HG03045 (cell line): Measurements from ENCODE around the gene KLF13.
A peak's percentile ranks its signal among the peaks of the same experiment; 100 is the strongest.

Source experiments
- ATAC-seq: cut with Tn5 transposase; IDR thresholded peaks from one replicate; pipeline ENCODE4 v1.9.1; 2021; ENCODE audit warnings: mild to moderate bottlenecking, moderate library complexity; ENCODE audit not compliant: unreplicated experiment

KLF13 gene

GRCh38 chr15:31298707-31299172 lies 27.9 kb upstream of the KLF13 start:
- no peak for ATAC-seq

GRCh38 chr15:31300208-31300661 lies 26.4 kb upstream of the KLF13 start:
- ATAC-seq, result no peak

DNA sequence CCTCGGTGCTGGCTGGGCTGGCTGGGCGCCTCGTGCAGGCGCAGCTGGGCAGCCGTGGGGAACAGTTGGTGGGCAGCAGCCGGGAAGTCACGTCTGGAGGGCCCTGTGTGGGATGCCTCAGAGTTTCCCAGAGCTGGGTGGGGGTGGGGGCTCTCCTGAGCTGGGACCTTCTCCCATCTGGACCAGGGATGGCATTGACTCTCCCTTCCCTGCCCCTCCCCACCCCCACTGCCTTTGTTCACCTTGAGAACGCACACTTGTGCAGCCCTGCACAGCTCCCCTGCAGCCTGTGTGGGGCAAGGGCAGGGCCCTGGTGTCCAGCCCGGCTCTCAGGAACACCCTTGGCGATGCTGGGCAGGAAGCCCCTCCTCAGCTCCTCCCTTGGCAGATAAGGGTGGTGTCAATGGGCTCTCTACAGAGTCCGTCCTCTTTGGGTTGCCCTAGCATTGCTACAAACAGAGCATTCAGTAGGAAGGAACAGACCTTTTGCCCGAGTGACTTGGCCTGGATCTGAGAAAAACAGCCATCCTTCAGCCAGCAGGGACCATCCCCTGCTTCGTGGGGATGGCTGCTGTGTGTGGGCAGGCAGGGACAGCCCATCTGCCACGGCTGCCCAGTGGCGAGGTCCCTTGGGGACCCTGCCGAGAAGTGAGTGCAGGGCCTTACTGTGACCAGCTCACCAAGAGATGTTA lies 25.5 kb upstream of the KLF13 start:
- no peak for ATAC-seq

DNA sequence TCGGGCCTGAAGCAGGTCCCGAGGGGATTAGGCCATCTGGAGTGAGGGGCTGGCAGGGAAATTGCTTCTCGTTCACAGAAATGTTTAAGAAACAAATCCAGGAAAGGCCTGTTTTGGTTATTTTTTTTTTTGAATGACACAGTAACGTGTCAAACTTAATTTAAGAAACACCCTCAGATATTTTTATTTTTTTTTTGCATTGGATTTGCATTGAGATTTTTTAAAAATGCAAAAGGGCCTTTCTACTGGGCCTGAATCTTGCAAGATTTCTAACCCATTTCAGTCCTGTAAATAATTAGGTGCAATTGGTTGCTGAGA lies 25.0 kb upstream of the KLF13 start:
- ATAC-seq, result no peak

DNA sequence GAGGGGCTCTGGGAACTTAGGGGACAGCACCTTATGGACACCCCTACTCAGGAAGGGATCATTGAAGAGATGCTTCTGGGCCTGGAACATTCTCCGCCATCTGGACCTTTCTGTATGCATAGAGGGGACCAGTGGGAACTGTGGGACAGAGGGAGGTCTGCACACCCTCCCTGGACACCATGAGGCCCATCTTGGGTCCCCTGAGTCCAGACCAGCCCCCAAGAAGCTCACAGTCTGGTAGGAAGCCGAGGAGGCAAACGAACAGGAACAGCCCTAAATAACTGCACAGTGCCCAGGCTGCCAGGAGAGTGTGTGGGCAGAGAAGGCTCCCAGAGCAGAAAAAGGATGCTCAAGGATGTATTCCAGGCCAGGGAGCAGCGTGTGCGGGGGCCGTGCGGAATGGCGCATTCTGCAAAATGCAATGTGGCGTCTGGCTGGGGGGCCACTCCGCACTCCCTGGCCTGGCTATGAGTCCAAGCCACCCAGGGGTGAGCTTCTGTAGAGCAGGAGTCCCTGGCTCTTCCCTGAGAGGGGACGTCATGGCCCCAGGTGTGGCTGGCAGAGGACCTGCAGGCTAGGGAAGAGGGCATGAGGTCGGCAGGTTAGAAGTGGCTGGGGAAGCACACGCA lies 24.5 kb upstream of the KLF13 start:
- ATAC-seq, result no peak

- no peak for ATAC-seq
These were observed 23.6 kb upstream of the KLF13 start for GRCh38 chr15:31302778-31303725.

DNA sequence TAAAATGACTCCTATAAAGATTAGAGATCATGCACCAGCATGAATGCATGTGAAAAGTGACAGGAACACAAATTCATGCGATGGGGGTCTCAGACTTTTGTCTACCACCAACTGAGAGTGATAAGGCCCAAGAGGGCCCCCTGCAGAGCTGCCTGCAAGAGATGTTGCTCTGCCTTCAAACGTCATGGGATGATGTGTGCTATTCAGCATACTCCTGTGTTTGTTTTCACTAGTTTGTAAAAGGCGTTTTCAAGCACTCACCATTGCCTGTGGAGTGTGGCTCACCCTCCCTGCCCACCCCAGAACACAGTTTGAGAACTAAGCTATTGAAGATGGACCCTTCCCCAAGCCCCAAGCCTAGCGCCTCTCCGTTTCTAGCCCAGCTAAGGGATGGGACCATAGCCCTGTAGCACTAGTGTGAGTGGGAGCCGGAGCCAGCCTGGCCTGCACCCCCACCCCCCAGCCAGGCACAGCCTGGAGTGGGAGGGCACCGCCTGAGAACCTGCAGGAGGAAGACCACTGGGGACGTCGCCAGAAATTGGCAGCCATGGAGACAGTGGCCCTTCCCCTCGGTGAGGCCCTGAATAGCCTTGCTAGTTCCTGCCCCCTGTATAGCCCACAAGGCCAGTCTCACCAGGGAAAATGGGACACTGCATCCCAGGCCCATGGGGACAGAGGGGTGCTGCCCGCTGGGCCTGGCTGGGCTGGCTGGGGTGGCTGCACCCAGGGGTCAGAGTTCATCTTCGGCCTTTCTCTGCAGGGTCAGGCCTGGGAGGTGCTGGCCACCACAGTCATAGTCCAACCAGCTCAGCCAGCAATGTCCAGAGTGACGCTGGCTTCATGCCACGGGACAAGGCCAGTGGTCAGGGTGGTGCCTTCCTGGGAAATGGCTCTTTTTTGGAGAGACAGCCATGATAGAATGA lies 22.6 kb upstream of the KLF13 start:
- no peak for ATAC-seq

- no peak for ATAC-seq
These were observed 21.8 kb upstream of the KLF13 start for GRCh38 chr15:31304751-31305365.

GRCh38 chr15:31305375-31305774 lies 21.3 kb upstream of the KLF13 start:
- no peak for ATAC-seq

DNA sequence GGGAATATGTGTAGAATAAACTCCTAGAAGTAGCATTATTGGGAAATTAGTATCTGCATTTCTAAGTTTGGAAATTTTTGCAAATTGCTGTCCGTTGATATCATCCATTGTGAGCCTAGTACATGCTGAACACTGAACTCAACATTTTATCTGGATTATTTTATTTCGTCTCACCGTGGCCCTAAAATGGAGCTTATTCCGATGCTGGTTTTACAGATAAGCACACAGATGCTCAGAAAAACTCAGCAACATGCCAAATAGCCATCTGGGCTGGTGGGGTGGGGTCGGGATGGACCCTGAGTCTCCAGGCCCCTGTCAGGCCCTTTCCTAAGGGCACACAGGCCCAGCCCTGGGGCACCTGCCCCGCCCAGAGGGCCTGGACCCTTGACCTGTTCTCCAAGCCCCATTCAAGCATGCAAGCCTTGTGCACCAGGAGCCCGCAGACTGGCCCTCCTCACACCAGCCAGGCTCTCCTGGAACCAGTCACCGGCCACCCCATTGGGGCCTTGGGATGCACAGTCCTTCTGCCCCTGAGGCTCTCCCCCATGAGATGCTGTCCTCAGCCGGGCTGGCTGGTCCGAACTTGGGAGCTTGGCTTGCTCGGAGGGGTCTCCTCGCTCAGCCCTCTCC lies 20.7 kb upstream of the KLF13 start:
- ATAC-seq, result no peak

DNA sequence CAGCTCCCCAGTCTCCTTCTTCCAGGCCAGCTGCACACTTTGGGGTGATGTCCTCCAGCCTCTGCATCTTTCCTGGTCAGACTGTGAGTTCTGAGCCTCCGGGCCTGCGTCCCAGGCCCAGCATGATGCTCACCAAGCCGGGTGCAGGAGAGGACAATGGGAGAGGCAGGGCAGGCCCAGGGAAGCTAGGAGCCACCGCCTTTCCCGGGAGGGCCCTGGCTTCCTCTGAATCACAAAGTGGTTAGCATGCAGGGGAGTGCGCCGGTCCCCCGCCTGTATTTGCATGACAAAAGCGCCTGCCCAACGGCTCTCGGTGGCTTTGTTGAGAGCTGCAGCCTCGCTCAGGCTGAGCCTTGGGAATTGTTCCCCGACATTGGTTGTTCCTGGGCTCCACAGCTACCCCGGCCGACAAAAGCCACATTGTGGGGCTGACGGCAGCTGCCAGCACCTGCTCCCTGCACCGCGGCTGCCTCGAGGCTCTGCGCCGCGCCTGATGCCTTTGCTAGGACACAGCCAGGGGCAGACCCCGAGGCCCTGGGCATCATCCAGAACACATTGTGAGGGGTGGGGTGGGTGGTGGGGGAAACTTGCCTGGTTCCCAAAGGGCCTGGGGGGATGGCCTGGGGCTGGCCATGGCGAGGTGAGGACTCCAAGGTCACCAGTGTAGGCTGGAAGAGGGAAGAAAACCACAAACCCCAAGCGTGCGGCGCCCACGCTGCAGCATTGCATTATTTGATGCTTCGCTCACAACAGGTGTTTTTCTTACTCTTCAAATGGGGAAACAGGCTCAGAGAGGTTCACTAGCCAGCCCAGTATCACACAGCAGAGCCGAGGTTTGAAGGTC lies 20.0 kb upstream of the KLF13 start:
- no peak for ATAC-seq

DNA sequence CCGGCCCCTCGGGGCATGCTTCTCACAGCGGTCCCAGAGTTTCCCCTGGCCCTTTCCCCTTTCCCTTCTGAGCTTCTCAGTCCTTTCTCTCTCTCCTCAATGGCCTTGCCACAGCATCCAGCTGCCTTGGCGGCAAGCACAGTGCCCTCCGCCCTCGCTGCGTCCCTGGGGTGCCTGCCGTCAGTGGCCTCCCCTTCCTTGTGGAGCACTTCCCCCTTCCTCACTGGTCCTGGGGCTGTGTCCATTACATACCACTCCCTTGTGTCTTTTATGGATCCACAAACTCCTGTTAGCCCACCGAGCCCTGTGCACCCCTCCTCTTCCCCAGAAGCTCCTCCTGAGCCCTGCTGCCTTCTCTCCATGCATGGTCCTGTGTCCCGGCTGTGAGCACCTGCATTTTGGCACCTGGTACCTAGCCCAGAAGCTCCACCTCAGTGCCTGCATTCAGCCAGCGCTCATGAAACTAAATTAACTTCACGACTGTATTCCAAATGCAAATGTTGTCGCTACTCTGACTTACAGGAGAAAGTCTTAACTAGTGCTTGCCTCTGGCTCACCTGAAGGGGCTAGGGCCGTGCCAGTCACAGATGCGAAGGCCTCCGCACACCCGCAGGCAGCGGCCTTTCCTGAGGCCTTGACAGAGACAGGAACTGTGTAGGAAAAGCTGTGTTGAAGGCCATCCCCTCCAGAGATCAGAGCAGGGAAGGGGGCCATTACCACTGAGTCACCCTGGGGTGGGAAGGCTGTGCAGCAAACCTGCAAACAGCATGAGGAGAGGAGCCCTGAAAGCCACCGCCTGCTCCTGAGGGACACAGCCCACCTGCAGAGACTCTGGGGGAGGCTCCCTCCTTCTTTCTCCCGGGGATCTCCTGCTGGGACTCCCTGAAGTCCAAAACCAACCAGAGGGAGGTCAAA lies 19.1 kb upstream of the KLF13 start:
- ATAC-seq, result peak; percentile 18

- ATAC-seq, result peak; percentile 47
These were observed 18.4 kb upstream of the KLF13 start for GRCh38 chr15:31308185-31308639.

DNA sequence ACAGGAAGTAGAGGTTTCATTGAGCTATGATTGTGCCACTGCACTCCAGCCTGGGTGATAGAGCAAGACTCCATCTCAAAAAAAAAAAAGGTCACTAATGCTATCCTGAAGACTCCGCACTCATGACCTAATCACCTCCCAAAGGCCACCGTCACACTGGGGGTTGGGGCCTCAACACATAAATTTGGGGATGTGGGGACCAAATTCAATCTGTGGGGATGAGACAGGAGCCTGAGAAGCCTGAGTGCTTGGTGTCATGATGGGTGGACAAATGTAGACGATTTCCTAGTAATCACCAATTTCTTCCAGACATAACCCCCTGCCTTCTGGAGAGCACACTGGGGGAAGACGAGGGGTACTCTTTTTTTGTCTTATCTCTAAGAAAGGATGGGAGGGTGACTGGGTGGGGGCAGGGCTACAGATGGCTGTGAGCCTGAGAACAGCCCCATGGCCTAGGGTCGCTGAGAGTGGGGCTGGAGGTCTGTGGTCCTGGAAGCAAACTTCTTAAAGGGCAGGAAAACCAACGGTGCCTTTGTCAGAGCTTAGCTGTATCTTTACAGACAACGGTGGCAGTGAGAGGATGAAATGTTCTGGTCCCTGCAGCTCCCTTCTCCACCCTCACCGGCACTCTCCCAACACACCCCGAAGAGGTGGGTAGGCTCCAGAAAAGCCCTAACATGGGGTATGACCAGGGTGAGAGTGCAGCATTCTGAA lies 16.6 kb upstream of the KLF13 start:
- no peak for ATAC-seq

DNA sequence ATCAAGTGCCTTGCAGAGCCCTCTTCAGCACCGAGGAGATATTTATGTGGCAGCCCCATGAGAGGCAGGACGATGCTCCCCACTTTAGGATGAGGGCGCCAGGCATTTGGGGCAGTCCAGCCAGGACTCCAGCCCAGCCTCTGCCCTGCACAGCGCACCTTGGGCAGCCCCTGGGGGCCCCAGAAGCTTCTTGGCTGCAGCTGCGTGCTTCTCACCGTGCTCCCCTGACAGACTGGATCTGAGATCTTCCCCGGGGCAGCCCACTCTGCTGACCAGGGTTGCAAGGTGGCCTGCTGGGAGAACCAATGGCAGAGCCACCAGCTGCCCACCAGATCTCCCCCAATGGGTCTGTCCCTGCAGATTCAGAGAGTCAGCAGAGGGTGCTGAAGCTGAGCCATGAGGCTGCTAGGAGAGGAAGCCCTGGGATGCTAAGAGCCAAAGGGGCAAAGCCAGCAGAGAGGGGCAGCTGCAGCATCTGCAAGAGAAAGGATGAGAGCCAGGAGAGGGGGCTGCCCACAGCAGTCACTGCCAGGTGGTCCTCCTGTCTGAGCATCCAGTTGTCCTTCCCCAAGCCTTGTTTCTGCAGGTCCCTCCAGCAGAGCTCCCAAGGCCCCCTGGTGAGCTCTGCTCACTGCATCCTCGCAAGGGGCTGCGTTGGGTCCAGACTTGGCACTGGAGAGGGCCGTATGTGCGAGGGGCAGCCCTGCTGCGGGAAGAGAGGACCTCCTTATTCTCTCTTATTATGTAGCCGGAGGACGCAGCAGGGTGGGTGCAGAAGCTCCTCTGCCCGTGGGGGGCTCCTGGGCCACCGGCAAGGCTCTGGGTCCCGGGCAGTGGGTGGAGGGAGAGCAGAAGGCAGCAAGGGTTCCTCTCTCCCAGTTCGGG lies 14.7 kb upstream of the KLF13 start:
- no peak for ATAC-seq

- no peak for ATAC-seq
These were observed 13.4 kb upstream of the KLF13 start for GRCh38 chr15:31313223-31313622.
